Endothelial cell (in vitro differentiated cells): ENCODE data around the gene TENM3. TPM values are rescaled to one million over a fixed set of nuclear protein-coding genes. Genes with fewer than 3 reads are reported as not detected.

Source experiments
- DNase-seq: peaks from one replicate; pipeline ENCODE4 v3.0.0; 2021; ENCODE audit warnings: low spot score
- H3K27ac Mint-ChIP-seq: one replicate; pipeline ENCODE4 v1.8.0; 2021; ENCODE audit warnings: mixed read lengths, inconsistent platforms; ENCODE audit not compliant: unreplicated experiment
- H3K27me3 Mint-ChIP-seq: one replicate; pipeline ENCODE4 v1.8.0; 2021; ENCODE audit warnings: mild to moderate bottlenecking, moderate library complexity, mixed read lengths, inconsistent platforms; ENCODE audit not compliant: unreplicated experiment
- H3K36me3 Mint-ChIP-seq: one replicate; pipeline ENCODE4 v1.8.0; 2021; ENCODE audit warnings: mild to moderate bottlenecking, low read depth, mixed read lengths, inconsistent platforms; ENCODE audit not compliant: unreplicated experiment
- H3K4me1 Mint-ChIP-seq: one replicate; pipeline ENCODE4 v1.8.0; 2021; ENCODE audit warnings: mild to moderate bottlenecking, mixed read lengths, inconsistent platforms; ENCODE audit not compliant: unreplicated experiment
- H3K4me3 Mint-ChIP-seq: one replicate; pipeline ENCODE4 v1.8.0; 2021; ENCODE audit warnings: mild to moderate bottlenecking, mixed read lengths, inconsistent platforms; ENCODE audit not compliant: unreplicated experiment
- H3K9me3 Mint-ChIP-seq: one replicate; pipeline ENCODE4 v1.8.0; 2021; ENCODE audit warnings: mixed read lengths, inconsistent platforms; ENCODE audit not compliant: unreplicated experiment
- CTCF ChIP-seq: fragments of 200-600 bp; sonication (generic); IDR thresholded peaks from one replicate; pipeline ENCODE4 v1.5.0; 2021; ENCODE audit warnings: antibody characterized with exemption; ENCODE audit not compliant: unreplicated experiment
- total RNA-seq: library from RNA; stranded (reverse); fragmentation: NEBNext Ultra II Directional; extraction: Animal tissue kit (Norgen Biotek cat#: 25700); gene quantifications from one replicate; pipeline ENCODE4 v1.2.1, GENCODE V29; 2021; ENCODE audit not compliant: unreplicated experiment

Gene TENM3
- total RNA-seq, 1 donor from 2014 or later: 29.7 TPM

- no peak for TF ChIP-seq CTCF
- Mint-ChIP-seq H3K36me3 (no peaks in the 10 kb centered on the region), H3K27me3 (peaks cover 6% of the 10 kb centered on the region)
These were observed 161.2 kb downstream of the TENM3 start for GRCh38 chr4:182404376-182404775.

GRCh38 chr4:182405087-182405486, 161.9 kb downstream of the TENM3 start:
- Mint-ChIP-seq H3K36me3 (no peaks in the 10 kb centered on the region), H3K27me3 (peaks cover 6% of the 10 kb centered on the region), H3K4me1 (no peaks in the 10 kb centered on the region), H3K27ac (no peak overlapping the region), H3K9me3 (no peaks in the 10 kb centered on the region), H3K4me3 (no peak overlapping the region)
- no peak for DNase-seq
- TF ChIP-seq CTCF: no peak

More at GRCh38 chr4:182404376-182404775, 161.2 kb downstream of the TENM3 start:
- no peak for DNase-seq
- no peaks in the 10 kb centered on the region for H3K9me3 Mint-ChIP-seq
- H3K4me1 Mint-ChIP-seq: no peaks in the 10 kb centered on the region
- H3K27ac Mint-ChIP-seq: no peak overlapping the region
- no peak overlapping the region for H3K4me3 Mint-ChIP-seq

GRCh38 chr4:182409271-182409670, 166.1 kb downstream of the TENM3 start:
- no peak overlapping the region for H3K4me3 Mint-ChIP-seq
- H3K27me3 Mint-ChIP-seq: peaks cover 6% of the 10 kb centered on the region
- DNase-seq: no peak
- H3K9me3 Mint-ChIP-seq: peaks cover 4% of the 10 kb centered on the region
- H3K36me3 Mint-ChIP-seq: peaks cover 4% of the 10 kb centered on the region
- H3K4me1 Mint-ChIP-seq: no peaks in the 10 kb centered on the region
- H3K27ac Mint-ChIP-seq: no peak overlapping the region
- TF ChIP-seq CTCF: no peak

GRCh38 chr4:182411391-182411790, 168.2 kb downstream of the TENM3 start:
- no peaks in the 10 kb centered on the region for H3K27me3 Mint-ChIP-seq
- TF ChIP-seq CTCF: no peak

GRCh38 chr4:182413550-182413949, 170.3 kb downstream of the TENM3 start:
- no peaks in the 10 kb centered on the region for H3K4me1 Mint-ChIP-seq
- no peaks in the 10 kb centered on the region for H3K27me3 Mint-ChIP-seq
- no peak for DNase-seq
- TF ChIP-seq CTCF: no peak
- H3K9me3 Mint-ChIP-seq: peaks cover 4% of the 10 kb centered on the region
- H3K36me3 Mint-ChIP-seq: peaks cover 4% of the 10 kb centered on the region
- H3K4me3 Mint-ChIP-seq: no peak overlapping the region
- H3K27ac Mint-ChIP-seq: no peak overlapping the region

More at GRCh38 chr4:182411391-182411790, 168.2 kb downstream of the TENM3 start:
- no peak overlapping the region for H3K27ac Mint-ChIP-seq
- no peaks in the 10 kb centered on the region for H3K4me1 Mint-ChIP-seq
- peaks cover 4% of the 10 kb centered on the region for H3K9me3 Mint-ChIP-seq
- no peak for DNase-seq
- no peak overlapping the region for H3K4me3 Mint-ChIP-seq
- peaks cover 4% of the 10 kb centered on the region for H3K36me3 Mint-ChIP-seq
